ENCODE measurements around the gene TIA1.
"Not testable (repeated sequence)": the region's sequence is repeated elsewhere in the genome, so short reads cannot be mapped to it uniquely, and the experiment has no call there.

TIA1 gene, protein sequence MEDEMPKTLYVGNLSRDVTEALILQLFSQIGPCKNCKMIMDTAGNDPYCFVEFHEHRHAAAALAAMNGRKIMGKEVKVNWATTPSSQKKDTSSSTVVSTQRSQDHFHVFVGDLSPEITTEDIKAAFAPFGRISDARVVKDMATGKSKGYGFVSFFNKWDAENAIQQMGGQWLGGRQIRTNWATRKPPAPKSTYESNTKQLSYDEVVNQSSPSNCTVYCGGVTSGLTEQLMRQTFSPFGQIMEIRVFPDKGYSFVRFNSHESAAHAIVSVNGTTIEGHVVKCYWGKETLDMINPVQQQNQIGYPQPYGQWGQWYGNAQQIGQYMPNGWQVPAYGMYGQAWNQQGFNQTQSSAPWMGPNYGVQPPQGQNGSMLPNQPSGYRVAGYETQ

DNA sequence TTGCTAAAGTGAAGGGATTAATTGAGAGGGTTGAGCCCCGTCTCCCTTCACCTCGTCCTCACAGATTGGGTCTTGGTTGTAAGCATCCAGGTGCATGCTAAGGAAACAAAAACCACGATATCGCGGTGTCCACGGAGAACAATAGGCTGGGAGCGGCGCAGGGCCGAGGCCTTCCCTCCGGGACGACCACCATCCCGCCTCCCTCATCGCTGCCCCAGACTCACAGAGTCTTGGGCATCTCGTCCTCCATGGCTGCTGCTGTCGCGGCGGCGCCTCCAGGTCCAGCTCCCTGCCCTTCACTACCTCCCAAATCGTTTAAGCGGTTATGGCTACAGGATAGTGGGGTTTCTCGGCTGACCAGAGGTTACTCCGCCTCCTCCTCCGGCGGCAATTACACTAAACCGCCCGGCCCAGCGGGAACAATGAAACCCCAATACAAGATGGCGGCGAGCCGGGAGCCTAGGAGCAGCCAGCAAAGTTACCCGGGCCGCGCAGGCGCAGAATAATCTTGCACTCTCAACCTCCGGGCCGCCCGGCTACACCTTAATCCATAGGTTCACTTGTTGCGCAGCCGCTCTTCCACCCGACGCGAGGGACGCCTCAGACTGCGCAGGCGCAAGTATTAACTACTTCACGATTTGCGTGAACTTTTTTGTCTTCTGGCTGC lies at the start of gene TIA1:
TSS of gene TIA1 (minus strand) at position 448 of the 667 bp plus-strand sequence. CDS start at position 250, 198 bp downstream.
- intact Hi-C loops (cut with micrococcal nuclease), result loop anchor here (1.0 kb wide), 2 partner anchors 10 to 45 kb away; partner anchors contain the start of genes PCYOX1 and SNRPG
- Mint-ChIP-seq H3K9me3 (no peaks in the 10 kb centered on the region), H3K4me3 (peak within 1 kb of the TSS; percentile 87), H3K36me3 (ENCODE audit: low read depth) (peaks cover 22% of the 10 kb centered on the region), H3K27ac (peak within 1 kb of the TSS; percentile 97), H3K4me1 (ENCODE audit: low read depth) (peaks cover 25% of the 10 kb centered on the region), H3K27me3 (no peaks in the 10 kb centered on the region)

DNA sequence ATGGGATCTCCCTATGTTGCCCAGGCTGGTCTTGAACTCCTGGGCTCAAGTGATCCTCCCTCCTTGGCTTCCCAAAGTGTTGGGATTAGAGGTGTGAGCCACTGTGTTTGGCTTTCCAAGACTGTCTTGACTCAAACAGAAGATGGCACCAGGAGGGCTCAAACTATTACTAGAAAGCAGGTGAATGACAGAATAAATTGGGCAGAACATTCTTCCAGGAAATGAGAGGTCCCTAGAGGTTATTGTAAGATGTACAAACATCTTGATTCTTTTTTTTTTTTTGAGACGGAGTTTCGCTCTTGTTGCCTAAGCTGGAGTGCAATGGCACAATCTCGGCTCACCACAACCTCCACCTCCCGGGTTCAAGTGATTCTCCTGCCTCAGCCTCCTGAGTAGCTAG lies 49.4 kb upstream of the TIA1 start:
- H3K4me3 Mint-ChIP-seq, H3K27ac Mint-ChIP-seq, H3K9me3 Mint-ChIP-seq, H3K27me3 Mint-ChIP-seq: not testable (repeated sequence)
- Mint-ChIP-seq H3K36me3 (ENCODE audit: low read depth) (peaks cover 65% of the 10 kb centered on the region), H3K4me1 (ENCODE audit: low read depth) (peaks cover 13% of the 10 kb centered on the region)
- intact Hi-C loops (cut with micrococcal nuclease), result loop anchor here (10.0 kb wide), 1 partner anchor 927 kb away; the partner anchor contains the start of gene PAIP2B

DNA sequence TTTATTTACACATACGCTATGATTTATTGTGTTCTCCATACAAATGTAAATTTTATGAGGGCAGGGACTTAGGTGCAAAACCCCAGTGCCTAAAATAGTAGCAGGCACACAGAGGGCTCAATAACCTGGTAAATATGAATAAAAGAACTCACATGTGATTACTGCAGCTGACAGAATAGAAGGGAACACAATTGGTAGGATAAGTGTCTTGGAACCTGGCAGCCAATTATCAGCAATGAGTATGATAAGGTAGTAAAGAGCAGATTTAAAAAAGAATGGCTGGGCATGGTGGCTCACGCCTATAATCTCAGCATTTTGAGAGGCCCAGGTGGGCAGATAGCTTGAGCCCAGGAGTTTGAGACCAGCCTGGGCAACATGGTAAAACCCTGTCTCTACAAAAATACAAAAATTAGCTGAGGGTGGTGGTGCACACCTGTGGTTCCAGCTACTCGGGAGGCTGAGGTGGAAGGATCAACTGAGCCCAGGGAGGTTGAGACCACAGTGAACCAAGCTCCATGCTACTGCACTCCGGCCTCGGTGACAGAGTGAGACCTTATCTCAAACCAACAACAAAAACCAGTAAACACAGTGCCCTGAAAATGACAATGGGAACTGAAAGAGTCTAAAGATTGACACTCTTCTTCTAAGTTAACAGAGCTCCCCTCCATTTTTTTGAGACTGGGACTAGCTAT lies 35.2 kb upstream of the TIA1 start:
- peaks cover 93% of the 10 kb centered on the region for H3K36me3 Mint-ChIP-seq (ENCODE audit: low read depth)
- H3K4me1 Mint-ChIP-seq (ENCODE audit: low read depth), result no peaks in the 10 kb centered on the region
- H3K27me3 Mint-ChIP-seq, result no peaks in the 10 kb centered on the region
- no peaks in the 10 kb centered on the region for H3K9me3 Mint-ChIP-seq
- intact Hi-C loops (cut with micrococcal nuclease), result no loop called here
- no peak overlapping the region for H3K27ac Mint-ChIP-seq
- H3K4me3 Mint-ChIP-seq, result no peak overlapping the region

DNA sequence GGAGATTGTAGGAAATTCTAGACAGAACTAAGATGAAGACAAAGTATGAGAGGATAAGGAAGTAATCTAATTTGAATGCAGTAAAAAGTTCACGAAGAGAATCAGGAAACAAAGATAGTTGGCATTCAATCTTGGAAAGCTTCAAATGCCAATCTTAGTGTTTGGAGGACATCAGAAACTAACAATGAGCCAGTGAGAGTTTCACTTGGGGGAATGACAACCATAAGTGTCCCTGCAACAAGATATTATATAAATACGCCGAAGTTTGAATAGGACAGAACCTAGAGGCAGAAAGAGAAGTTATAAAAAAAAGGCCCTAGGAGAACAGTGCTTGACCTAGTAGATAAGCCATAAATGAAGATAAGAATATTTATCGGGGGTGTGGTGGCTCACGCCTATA lies 34.0 kb upstream of the TIA1 start:
- peaks cover 89% of the 10 kb centered on the region for H3K36me3 Mint-ChIP-seq (ENCODE audit: low read depth)

DNA sequence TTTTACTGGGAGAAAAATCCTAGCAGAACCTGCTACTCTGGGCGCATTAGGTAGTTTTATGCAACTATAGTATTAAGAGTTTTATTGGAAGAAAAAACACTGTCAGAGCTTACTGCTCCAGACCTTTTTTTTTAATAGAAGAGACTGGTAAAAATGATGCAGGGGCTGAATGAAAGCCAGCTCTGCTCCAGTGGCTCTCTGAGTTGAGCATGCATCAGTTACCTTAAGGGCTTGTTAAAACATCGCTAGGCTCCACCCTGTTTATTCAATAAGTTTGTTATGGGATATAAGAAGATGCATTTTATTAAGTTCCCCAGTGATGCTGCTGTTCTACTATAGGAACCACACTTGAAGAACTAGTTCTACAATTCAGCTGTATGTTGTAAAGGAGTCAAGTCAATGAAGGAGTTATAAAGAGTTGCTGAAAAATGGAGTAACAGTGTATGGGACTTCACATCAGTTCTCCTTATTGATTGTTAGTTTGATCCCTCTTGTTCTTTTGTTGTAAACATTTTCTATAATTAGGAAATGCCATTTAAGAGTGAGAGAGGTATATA lies 31.9 kb upstream of the TIA1 start:
- H3K36me3 Mint-ChIP-seq (ENCODE audit: low read depth), result peaks cover 89% of the 10 kb centered on the region

More for the DNA sequence above, 34.0 kb upstream of the TIA1 start:
- H3K27ac Mint-ChIP-seq, result no peak overlapping the region
- no peaks in the 10 kb centered on the region for H3K27me3 Mint-ChIP-seq
- no peaks in the 10 kb centered on the region for H3K9me3 Mint-ChIP-seq
- intact Hi-C loops (cut with micrococcal nuclease), result no loop called here
- H3K4me1 Mint-ChIP-seq (ENCODE audit: low read depth), result no peaks in the 10 kb centered on the region
- no peak overlapping the region for H3K4me3 Mint-ChIP-seq

DNA sequence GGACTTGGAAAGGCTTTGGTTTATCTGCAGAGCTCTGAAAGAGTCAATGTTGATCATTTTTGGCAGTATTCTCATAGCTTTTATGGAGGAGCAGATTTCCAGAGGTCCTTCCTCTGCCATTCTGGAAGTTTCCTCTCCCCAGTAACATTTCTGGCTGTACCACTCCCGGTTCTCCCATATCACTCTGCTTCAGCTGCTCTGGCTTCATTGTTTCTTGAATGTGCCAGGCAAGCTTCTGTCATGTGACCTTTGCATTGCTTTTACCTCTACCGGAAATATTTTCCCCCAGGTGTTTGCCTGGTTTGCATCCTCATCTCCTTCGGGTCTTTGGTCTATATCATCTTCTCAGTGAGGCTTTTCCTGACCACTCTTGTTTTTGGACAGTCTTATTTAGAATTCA lies 21.9 kb upstream of the TIA1 start:
- Mint-ChIP-seq H3K27ac (no peak overlapping the region), H3K4me3 (no peak overlapping the region), H3K9me3 (no peaks in the 10 kb centered on the region), H3K27me3 (no peaks in the 10 kb centered on the region), H3K36me3 (ENCODE audit: low read depth) (peaks cover 52% of the 10 kb centered on the region), H3K4me1 (ENCODE audit: low read depth) (no peaks in the 10 kb centered on the region)
- intact Hi-C loops (cut with micrococcal nuclease), result no loop called here

More for the DNA sequence above, 31.9 kb upstream of the TIA1 start:
- no peaks in the 10 kb centered on the region for H3K9me3 Mint-ChIP-seq
- no peaks in the 10 kb centered on the region for H3K27me3 Mint-ChIP-seq
- no peaks in the 10 kb centered on the region for H3K4me1 Mint-ChIP-seq (ENCODE audit: low read depth)
- intact Hi-C loops (cut with micrococcal nuclease), result no loop called here
- H3K27ac Mint-ChIP-seq, result no peak overlapping the region
- H3K4me3 Mint-ChIP-seq, result no peak overlapping the region

DNA sequence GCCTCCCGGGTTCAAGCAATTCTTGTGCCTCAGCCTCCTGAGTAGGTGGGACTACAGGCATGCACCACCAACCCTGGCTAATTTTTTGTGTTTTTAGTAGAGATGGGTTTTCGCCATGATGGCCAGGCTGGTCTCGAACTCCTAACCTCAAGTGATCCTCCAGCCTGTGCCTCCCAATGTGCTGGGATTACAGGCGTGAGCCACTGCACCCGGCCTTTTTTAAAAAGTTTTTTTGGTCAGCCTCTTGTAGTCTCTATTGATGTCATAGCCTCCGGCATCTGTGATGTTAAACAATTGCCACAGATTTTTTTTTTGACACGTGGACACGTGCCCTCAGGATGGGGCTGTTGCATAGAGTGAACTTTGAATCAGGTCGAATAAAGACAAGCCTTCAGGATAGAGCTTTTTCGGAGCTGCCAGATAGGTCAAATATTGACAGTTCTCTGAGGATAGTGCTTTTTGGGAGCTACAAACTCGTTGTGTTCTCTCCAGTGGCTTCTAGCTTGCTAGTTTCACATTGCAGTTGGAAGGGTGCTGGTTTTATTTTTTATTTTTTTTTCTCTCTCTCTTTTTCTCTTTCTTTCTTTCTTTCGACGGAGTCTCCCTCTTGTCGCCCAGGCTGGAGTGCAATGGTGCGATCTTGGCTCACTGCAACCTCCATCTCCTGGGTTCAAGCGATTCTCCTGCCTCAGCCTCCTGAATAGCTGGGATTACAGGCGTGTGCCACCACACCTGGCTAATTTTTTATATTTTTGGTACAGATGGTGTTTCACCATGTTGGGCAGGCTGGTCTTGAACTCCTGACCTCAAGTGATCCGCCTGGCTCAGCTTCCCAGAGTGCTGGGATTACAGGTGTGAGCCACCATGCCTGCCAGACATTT lies 21.2 kb upstream of the TIA1 start:
- not testable (repeated sequence) for H3K27ac Mint-ChIP-seq, H3K9me3 Mint-ChIP-seq, H3K4me3 Mint-ChIP-seq

DNA sequence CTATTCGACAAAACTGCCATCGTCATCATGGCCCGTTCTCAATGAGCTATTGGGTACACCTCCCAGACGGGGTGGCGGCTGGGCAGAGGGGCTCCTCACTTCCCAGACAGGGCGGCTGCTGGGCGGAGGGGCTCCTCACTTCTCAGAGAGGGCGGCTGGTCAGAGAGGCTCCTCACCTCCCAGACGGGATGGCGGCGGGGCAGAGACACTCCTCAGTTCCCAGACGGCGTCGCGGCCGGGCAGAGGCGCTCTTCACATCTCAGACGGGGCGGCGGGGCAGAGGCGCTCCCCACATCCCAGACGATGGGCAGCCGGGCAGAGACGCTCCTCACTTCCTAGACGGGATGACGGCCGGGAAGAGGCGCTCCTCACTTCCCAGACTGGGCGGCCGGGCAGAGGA lies 18.5 kb upstream of the TIA1 start:
- H3K27me3 Mint-ChIP-seq; H3K4me1 Mint-ChIP-seq (ENCODE audit: low read depth); intact Hi-C loops (cut with micrococcal nuclease); H3K27ac Mint-ChIP-seq; H3K4me3 Mint-ChIP-seq; H3K9me3 Mint-ChIP-seq: not testable (repeated sequence)
- peaks cover 61% of the 10 kb centered on the region for H3K36me3 Mint-ChIP-seq (ENCODE audit: low read depth)

More for the DNA sequence above, 21.2 kb upstream of the TIA1 start:
- H3K4me1 Mint-ChIP-seq (ENCODE audit: low read depth); H3K27me3 Mint-ChIP-seq; intact Hi-C loops (cut with micrococcal nuclease): not testable (repeated sequence)
- peaks cover 49% of the 10 kb centered on the region for H3K36me3 Mint-ChIP-seq (ENCODE audit: low read depth)

DNA sequence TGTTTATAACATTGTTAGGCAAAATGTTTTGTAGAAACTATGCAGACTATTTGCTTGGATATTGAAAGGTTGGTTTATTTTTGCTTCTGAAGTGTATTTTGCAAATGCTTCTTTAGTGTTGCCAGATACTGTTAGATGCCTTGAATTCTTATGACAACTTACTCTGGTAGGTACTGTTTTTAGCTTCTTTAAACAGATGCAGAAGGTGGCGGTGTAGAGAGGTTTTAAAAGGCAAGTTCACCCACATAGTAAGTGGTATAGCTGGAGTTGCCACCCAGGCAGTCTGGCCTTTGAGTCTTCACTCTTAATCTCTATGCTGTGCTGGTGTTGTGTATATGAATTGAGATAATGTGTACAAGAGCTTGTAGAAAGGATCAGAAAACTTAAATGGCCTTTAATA lies 13.1 kb upstream of the TIA1 start:
- H3K27ac Mint-ChIP-seq, result no peak overlapping the region
- H3K4me3 Mint-ChIP-seq, result no peak overlapping the region
- no peaks in the 10 kb centered on the region for H3K27me3 Mint-ChIP-seq
- no peaks in the 10 kb centered on the region for H3K9me3 Mint-ChIP-seq
- intact Hi-C loops (cut with micrococcal nuclease), result no loop called here
- H3K36me3 Mint-ChIP-seq (ENCODE audit: low read depth), result peaks cover 75% of the 10 kb centered on the region
- peaks cover 27% of the 10 kb centered on the region for H3K4me1 Mint-ChIP-seq (ENCODE audit: low read depth)

DNA sequence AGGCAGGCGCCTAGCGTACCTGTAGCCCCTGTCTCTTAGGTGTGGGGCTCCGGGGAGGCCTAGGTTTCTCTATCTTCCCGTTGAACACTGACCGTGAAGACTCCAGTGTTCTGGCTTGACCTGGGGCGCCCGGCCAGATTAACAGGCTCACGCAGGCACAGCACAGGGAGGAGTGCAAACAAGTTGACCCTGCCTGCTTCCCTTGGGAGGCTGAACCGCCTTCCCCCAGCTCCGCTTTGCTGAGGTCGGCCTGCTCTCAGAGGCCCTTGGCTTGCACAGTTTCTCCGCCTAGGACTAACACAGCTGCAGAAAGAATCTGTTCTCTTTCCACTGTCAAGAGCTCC lies 10.1 kb upstream of the TIA1 start:
- intact Hi-C loops (cut with micrococcal nuclease), result loop anchor here (1.0 kb wide), 1 partner anchor 10 kb away; the partner anchor contains the start of gene TIA1
- Mint-ChIP-seq H3K4me1 (ENCODE audit: low read depth) (peaks cover 27% of the 10 kb centered on the region), H3K27ac (peak overlapping the region; percentile 86), H3K36me3 (ENCODE audit: low read depth) (peaks cover 51% of the 10 kb centered on the region), H3K9me3 (no peaks in the 10 kb centered on the region), H3K27me3 (no peaks in the 10 kb centered on the region), H3K4me3 (peak overlapping the region; percentile 93)

DNA sequence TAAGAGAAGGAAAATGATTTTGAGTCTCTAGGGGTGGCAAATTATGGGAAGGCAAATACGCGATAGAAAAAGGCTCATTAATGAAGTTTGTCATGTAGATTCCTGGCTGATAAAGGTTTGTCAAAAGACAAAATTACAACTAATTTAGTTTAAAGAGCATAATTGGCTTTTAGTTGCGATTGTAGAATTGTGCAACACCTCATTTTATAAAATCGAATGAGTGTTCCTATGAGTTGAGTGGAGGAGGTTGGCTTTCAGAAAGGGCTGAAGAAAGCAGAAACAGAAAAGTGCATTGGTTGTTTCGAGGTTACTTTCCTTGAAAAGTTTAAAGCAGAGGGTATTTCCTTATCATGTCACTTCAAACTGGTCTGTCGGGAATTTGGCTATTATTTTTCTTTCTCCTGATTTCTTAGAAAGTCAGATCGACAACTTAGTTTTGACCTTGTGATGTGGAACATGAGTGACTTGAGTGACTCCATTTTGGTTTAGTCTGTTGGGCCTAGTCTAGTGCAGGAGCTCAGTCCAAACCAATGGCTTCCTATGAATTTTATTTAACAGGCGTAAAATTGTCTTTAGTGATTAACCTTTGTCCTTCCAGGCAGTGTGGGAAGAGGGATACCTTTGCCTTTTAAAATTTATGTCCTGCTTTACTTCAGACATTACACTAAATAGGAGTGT lies 7.3 kb upstream of the TIA1 start:
- Mint-ChIP-seq H3K27ac (no peak overlapping the region), H3K27me3 (no peaks in the 10 kb centered on the region), H3K9me3 (no peaks in the 10 kb centered on the region), H3K36me3 (ENCODE audit: low read depth) (peaks cover 26% of the 10 kb centered on the region), H3K4me1 (ENCODE audit: low read depth) (peaks cover 27% of the 10 kb centered on the region), H3K4me3 (no peak overlapping the region)
- intact Hi-C loops (cut with micrococcal nuclease), result no loop called here

DNA sequence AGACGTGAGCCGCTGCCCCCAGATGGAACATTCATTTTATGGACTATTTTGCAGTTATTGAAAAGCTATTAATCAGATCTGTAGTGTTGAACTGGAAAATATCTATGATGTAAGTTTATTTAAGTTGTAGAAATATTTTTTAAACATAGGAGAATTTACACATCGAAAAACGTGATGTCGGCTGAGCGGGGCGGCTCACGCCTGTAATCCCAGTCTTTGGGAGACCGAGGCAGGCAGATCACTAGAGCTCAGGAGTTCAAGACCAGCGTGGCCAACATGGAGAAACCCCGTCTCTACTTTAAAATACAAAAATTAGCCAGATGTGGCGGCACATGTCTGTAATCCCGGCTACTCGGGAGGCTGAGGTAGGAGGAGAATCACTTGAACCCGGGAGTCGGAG lies 2.0 kb upstream of the TIA1 start:
- no peaks in the 10 kb centered on the region for H3K9me3 Mint-ChIP-seq
- H3K4me1 Mint-ChIP-seq (ENCODE audit: low read depth), result peaks cover 13% of the 10 kb centered on the region
- intact Hi-C loops (cut with micrococcal nuclease), result no loop called here
- H3K27me3 Mint-ChIP-seq, result no peaks in the 10 kb centered on the region
- H3K27ac Mint-ChIP-seq, result no peak overlapping the region
- H3K36me3 Mint-ChIP-seq (ENCODE audit: low read depth), result peaks cover 22% of the 10 kb centered on the region
- H3K4me3 Mint-ChIP-seq, result no peak overlapping the region
